ENCODE data around the gene CTBP1. TPM values are rescaled to one million over a fixed set of nuclear protein-coding genes. Genes with fewer than 3 reads are reported as not detected.

The CTBP1 gene
- total RNA-seq, 1 donor from 2014 or later: 224 TPM

- no peak for FAIRE-seq
These were observed 36.3 kb upstream of the CTBP1 start for GRCh38 chr4:1285151-1285789.

GRCh38 chr4:1283711-1284110, 34.8 kb upstream of the CTBP1 start:
- DNase-seq (ENCODE audit: low spot score in 2 of 2): no peak
- no peak for FAIRE-seq

More at GRCh38 chr4:1285151-1285789, 36.3 kb upstream of the CTBP1 start:
- no peak for DNase-seq (ENCODE audit: low spot score in 2 of 2)

GRCh38 chr4:1279253-1279652, 30.3 kb upstream of the CTBP1 start:
- no peak for FAIRE-seq

GRCh38 chr4:1277667-1278665, 29.0 kb upstream of the CTBP1 start:
- DNase-seq (ENCODE audit: low spot score in 2 of 2) (no peak), FAIRE-seq (no peak)

More at GRCh38 chr4:1279253-1279652, 30.3 kb upstream of the CTBP1 start:
- DNase-seq (ENCODE audit: low spot score in 2 of 2): no peak

GRCh38 chr4:1276984-1277383, 28.1 kb upstream of the CTBP1 start:
- no peak for FAIRE-seq

GRCh38 chr4:1274871-1275270, 25.9 kb upstream of the CTBP1 start:
- DNase-seq (ENCODE audit: low spot score in 2 of 2) (no peak), FAIRE-seq (no peak)

More at GRCh38 chr4:1276984-1277383, 28.1 kb upstream of the CTBP1 start:
- no peak for DNase-seq (ENCODE audit: low spot score in 2 of 2)

- no peak for DNase-seq (ENCODE audit: low spot score in 2 of 2)
- FAIRE-seq: no peak
These were observed 22.8 kb upstream of the CTBP1 start for GRCh38 chr4:1271686-1272085.

GRCh38 chr4:1269209-1269608, 20.3 kb upstream of the CTBP1 start:
- no peak for FAIRE-seq
- no peak for DNase-seq (ENCODE audit: low spot score in 2 of 2)

GRCh38 chr4:1266881-1267763, 18.2 kb upstream of the CTBP1 start:
- FAIRE-seq (no peak), DNase-seq (ENCODE audit: low spot score in 2 of 2) (no peak)

- no peak for FAIRE-seq
These were observed 16.4 kb upstream of the CTBP1 start for GRCh38 chr4:1265351-1265750.

GRCh38 chr4:1264942-1265341, 16.0 kb upstream of the CTBP1 start:
- FAIRE-seq (no peak), DNase-seq (ENCODE audit: low spot score in 2 of 2) (no peak)

More at GRCh38 chr4:1265351-1265750, 16.4 kb upstream of the CTBP1 start:
- no peak for DNase-seq (ENCODE audit: low spot score in 2 of 2)

- no peak for DNase-seq (ENCODE audit: low spot score in 2 of 2)
- FAIRE-seq: no peak
These were observed 12.4 kb upstream of the CTBP1 start for GRCh38 chr4:1261107-1261928.

GRCh38 chr4:1260418-1261106, 11.6 kb upstream of the CTBP1 start:
- DNase-seq (ENCODE audit: low spot score in 2 of 2) (no peak), FAIRE-seq (no peak)

GRCh38 chr4:1259966-1260365, 11.0 kb upstream of the CTBP1 start:
- DNase-seq (ENCODE audit: low spot score in 2 of 2) (no peak), FAIRE-seq (no peak)

- FAIRE-seq (no peak), DNase-seq (ENCODE audit: low spot score in 2 of 2) (no peak)
These were observed 9.5 kb upstream of the CTBP1 start for GRCh38 chr4:1258457-1258856.

GRCh38 chr4:1255699-1256098, 6.8 kb upstream of the CTBP1 start:
- FAIRE-seq (no peak), DNase-seq (ENCODE audit: low spot score in 2 of 2) (no peak)

GRCh38 chr4:1255151-1255550, 6.2 kb upstream of the CTBP1 start:
- FAIRE-seq (no peak), DNase-seq (ENCODE audit: low spot score in 2 of 2) (no peak)

- no peak for DNase-seq (ENCODE audit: low spot score in 2 of 2)
- FAIRE-seq: no peak
These were observed 4.9 kb upstream of the CTBP1 start for GRCh38 chr4:1253831-1254230.

- DNase-seq (ENCODE audit: low spot score in 2 of 2) (no peak), FAIRE-seq (no peak)
These were observed 4.1 kb upstream of the CTBP1 start for GRCh38 chr4:1252928-1253492.

Data from frontal cortex (tissue), 4 donors.